T follicular helper cell (primary cell): ENCODE data around the gene SEMA3G.
A peak's percentile ranks its signal among the peaks of the same experiment; 100 is the strongest.

Experiments
- DNase-seq: peaks from one replicate; pipeline ENCODE4 v3.0.0-alpha.2; 2020; ENCODE audit warnings: low read depth

The SEMA3G gene

DNA sequence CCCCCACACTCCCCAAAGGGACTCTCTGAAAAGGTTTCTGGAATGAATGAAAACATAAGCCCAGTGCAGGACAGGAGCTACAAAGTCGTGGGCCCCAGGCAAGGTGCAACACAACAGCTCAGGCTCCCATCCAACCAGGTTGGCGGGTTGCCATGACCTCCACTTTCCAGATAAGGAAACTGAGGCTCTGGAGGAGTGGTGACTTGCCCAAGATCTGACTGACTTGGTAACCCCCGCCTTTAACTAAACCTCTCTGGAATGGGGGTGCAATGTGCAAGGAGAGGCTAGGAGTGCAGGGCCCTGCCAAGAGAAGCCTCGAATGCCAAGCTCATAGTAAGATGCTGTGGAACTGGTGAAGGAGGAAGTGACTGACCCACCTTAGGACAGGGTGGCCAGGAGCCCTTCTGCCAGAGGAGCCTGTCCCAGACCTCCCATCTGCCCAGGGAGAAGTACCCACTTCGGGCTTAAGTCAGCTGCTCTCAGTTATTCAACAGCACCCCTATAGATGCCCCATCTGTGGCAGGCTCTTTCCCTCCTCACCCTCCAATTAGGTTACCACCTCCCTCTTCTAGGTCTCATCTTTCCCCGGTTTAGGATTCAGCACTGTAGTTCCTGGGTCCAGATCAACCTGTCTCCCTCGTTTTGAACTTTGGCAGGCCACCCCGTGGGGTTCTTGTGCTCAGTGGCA is 9.5 kb upstream of the SEMA3G start:
- no peak for DNase-seq

GRCh38 chr3:52453496-52454249 is 8.8 kb upstream of the SEMA3G start, which contains the start of gene TNNC1:
Gene TNNC1 (minus strand): TSS chr3:52454041. CDS start chr3:52454015, 26 bp downstream.
- DNase-seq, result no peak

GRCh38 chr3:52452570-52453221 is 7.8 kb upstream of the SEMA3G start:
- DNase-seq, result no peak

DNA sequence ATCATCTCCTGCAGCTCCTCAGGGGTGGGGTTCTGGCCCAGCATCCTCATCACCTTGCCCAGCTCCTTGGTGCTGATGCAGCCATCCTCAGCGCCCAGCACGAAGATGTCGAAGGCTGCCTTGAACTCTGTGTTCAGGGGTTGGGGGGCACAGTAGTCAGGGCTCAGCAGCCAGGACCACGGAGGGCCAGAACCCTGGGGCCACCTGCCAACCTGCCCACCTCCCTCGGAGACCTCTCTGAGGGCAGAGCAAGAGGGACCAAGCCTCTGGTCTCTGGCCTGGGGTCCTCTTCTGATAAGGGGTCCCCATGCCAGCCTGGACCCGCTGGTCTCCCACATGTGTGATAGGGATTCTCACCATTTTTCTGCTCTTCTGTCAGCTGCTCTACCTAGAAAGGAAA is 7.2 kb upstream of the SEMA3G start:
- no peak for DNase-seq

GRCh38 chr3:52451237-52452083 is 6.6 kb upstream of the SEMA3G start:
- DNase-seq, result no peak

GRCh38 chr3:52450489-52451236 is 5.8 kb upstream of the SEMA3G start:
- no peak for DNase-seq

GRCh38 chr3:52447512-52448355 is 2.8 kb upstream of the SEMA3G start:
- no peak for DNase-seq

DNA sequence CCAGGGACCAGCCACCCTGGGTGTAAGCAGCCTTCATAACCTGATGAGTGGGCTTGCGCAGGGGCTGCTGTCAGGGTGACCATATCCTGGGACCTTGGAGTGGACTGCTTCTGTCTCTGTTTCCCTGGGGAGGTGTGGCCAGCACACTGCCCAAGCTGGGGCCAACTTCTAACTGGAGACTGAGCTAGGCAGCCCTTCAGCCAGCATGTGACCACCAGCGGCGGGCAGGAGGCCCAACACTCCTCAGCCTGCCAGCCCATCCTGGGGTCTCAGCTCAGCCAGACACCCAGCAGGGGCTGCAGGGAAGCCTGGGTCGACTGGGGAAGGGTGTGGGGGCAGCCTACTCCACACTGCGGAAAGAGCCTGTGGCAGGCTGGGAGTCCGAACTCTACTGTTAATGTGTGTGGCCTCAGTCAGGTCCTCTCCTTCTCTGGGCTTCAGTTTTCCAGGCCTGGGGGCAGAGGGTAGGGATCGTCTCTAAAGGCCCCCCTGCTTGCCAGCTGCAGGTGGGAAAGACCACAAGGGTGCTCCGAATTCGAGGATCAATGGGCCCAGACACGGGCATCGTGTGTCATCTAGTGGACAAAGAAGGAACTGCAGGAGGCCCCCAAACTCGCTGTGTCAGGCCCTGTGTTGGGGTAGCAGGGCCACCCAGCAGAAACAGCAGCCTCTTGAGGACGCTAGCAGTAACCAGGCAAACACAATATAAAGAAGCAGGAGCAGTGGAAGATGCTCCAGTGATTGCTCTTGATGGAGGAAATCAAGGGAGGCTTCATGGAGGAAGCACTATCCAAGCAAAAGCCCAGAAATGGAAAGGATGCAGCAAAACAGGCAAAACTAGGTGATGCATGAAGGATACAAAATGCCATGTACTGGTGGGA is 2.0 kb upstream of the SEMA3G start:
- peak; percentile 55 for DNase-seq

GRCh38 chr3:52446042-52446441 is 1.1 kb upstream of the SEMA3G start:
- DNase-seq, result no peak

- DNase-seq, result no peak
Observed at GRCh38 chr3:52443791-52444687, 864 bp downstream of the SEMA3G start.

GRCh38 chr3:52443268-52443610 is 1.7 kb downstream of the SEMA3G start:
- no peak for DNase-seq

DNA sequence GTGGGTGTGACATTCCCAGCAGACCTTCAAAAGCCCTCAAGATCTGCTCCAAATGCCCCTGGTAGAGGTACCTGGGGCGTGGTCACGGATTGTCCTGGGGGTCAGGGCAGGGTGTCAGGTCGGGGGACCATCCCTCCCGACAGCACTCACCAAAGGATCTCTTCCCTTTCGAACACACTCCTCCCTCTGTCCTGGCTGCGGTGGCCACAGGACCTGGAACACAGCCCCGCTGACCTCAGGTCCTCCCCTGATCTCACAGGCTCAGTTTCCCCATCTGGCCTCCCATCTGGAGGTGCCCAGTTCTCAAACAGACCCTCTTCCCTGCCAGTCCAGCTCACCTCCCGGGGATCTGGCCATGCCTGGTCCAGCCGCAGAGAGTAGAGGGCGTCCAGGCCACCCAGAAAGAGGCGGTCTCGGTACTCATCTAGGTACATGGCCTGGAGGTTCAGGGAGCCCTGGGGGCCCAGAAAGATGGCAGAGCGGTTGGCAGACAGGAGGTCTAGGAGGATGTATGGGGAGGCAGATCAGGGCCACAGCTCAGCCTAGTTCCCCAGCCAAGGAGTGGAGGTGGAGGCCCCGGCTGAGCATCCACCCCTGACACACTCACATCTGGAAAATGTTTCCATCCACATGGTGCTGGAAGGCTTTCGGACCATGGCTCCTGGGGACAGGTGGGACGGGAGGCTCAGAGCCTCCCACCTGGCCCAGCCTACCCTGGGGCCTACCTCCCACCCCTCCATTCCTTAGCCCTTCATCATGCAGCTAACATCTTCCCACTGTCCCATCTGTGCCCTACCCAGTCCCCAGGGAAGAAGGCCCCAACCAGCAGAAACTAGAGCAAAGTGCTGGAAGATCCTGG is 2.3 kb downstream of the SEMA3G start:
- no peak for DNase-seq

DNA sequence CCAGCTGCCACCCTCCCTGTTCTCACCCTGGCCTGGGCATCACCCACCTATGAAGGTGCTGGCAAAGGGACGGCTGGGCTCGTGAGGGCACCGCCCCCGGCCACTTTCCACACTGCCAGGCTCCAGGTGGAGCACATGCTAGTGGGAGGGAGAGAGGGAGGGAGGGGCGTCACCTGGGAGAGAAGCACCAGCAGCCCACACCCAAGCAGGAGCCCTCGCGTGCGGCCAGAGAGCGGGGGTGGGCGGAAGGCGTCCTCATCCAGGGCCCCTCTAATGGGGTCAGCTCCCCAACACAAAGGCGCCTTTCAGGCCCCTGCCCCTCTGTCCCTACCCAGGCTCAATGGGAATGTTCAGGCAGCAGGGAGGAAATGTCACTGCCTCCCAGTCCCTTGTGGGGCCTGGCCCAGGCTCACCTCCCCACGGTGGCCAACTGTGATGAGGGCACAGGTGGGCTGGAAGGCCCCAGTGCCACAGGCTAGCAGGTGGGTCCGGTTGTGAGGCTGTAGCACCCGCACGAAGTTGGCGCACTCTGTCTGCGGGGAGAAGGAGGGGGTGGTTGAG is 3.1 kb downstream of the SEMA3G start:
- no peak for DNase-seq

- no peak for DNase-seq
Observed at GRCh38 chr3:52441091-52441771, 3.7 kb downstream of the SEMA3G start.

- no peak for DNase-seq
Observed at GRCh38 chr3:52440671-52441070, 4.2 kb downstream of the SEMA3G start.

GRCh38 chr3:52440249-52440551 is 4.7 kb downstream of the SEMA3G start:
- no peak for DNase-seq
